EL (cell line): ENCODE results near the gene ITGA6.

ENCODE experiments used
- DNase-seq: peaks from one replicate; pipeline ENCODE4 v3.0.0-alpha.2; 2016

Gene ITGA6

GRCh38 chr2:172442072-172442895, 14.9 kb downstream of the ITGA6 start:
- DNase-seq = peak; percentile 98

- DNase-seq = no peak
These were observed 18.5 kb downstream of the ITGA6 start for GRCh38 chr2:172445851-172446250.

GRCh38 chr2:172446474-172447063, 19.2 kb downstream of the ITGA6 start:
- peak; percentile 47 for DNase-seq

GRCh38 chr2:172447811-172448493, 20.6 kb downstream of the ITGA6 start:
- DNase-seq = no peak

- DNase-seq = no peak
These were observed 21.3 kb downstream of the ITGA6 start for GRCh38 chr2:172448544-172449267.

GRCh38 chr2:172449911-172450550, 22.6 kb downstream of the ITGA6 start:
- DNase-seq = peak; percentile 87

- no peak for DNase-seq
These were observed 24.5 kb downstream of the ITGA6 start for GRCh38 chr2:172451923-172452322.

GRCh38 chr2:172452845-172453244, 25.5 kb downstream of the ITGA6 start:
- DNase-seq = no peak

GRCh38 chr2:172454404-172455120, 27.2 kb downstream of the ITGA6 start:
- no peak for DNase-seq

- DNase-seq = no peak
These were observed 27.7 kb downstream of the ITGA6 start for GRCh38 chr2:172455121-172455515.

GRCh38 chr2:172456002-172456401, 28.6 kb downstream of the ITGA6 start:
- no peak for DNase-seq

- DNase-seq = no peak
These were observed 30.1 kb downstream of the ITGA6 start for GRCh38 chr2:172457536-172457935.

- no peak for DNase-seq
These were observed 31.3 kb downstream of the ITGA6 start for GRCh38 chr2:172458561-172459124.

GRCh38 chr2:172460780-172461201, 33.4 kb downstream of the ITGA6 start:
- no peak for DNase-seq

- peak; percentile 45 for DNase-seq
These were observed 34.4 kb downstream of the ITGA6 start for GRCh38 chr2:172461591-172462372.

GRCh38 chr2:172462373-172462848, 35.0 kb downstream of the ITGA6 start:
- DNase-seq = no peak

- DNase-seq = no peak
These were observed 35.5 kb downstream of the ITGA6 start for GRCh38 chr2:172462849-172463381.

- no peak for DNase-seq
These were observed 37.2 kb downstream of the ITGA6 start for GRCh38 chr2:172464400-172465129.
